ENCODE results near the gene LRRTM4.

DNA sequence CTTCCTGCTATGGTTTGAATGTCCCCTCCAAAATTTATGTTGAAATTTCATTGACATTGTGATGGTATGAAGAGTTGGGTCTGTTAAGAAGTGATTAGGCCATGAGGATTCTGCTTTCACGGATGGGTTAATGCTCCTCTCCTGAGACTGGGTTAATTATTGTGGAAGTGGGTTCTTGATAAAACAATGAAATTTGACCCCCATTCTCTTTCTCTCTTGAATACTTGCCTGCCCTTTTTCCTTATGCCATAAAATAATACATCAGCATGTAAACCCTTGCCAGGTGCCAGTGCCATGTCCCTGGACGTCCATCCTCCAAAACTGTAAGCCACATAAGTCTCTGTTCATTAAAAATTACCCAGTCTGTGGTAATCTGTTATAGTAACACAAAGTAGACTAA, 352.8 kb downstream of the LRRTM4 start:
- TF ChIP-seq, protein P1, sequence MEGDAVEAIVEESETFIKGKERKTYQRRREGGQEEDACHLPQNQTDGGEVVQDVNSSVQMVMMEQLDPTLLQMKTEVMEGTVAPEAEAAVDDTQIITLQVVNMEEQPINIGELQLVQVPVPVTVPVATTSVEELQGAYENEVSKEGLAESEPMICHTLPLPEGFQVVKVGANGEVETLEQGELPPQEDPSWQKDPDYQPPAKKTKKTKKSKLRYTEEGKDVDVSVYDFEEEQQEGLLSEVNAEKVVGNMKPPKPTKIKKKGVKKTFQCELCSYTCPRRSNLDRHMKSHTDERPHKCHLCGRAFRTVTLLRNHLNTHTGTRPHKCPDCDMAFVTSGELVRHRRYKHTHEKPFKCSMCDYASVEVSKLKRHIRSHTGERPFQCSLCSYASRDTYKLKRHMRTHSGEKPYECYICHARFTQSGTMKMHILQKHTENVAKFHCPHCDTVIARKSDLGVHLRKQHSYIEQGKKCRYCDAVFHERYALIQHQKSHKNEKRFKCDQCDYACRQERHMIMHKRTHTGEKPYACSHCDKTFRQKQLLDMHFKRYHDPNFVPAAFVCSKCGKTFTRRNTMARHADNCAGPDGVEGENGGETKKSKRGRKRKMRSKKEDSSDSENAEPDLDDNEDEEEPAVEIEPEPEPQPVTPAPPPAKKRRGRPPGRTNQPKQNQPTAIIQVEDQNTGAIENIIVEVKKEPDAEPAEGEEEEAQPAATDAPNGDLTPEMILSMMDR (IDR thresholded peaks at IDR 0.05): no peak
- TF ChIP-seq POLR2A (IDR thresholded peaks at IDR 0.05): no peak

All from lower leg skin (tissue), 3 donors.